ENCODE data around the gene MT3. TPM values are rescaled to one million over a fixed set of nuclear protein-coding genes. Genes with fewer than 3 reads are reported as not detected.
A peak's percentile ranks its signal among the peaks of the same experiment; 100 is the strongest.

Gene MT3
- total and polyA plus RNA-seq, 2 of the 13 experiments (the other 11 are each of a cell fraction or from before 2014, with no cell fraction given): not detected

- TF ChIP-seq MXD3 (CRISPR knock-in tag; IDR thresholded peaks at IDR 0.05) (no peak), ZKSCAN8 (CRISPR knock-in tag; IDR thresholded peaks at IDR 0.05; ENCODE audit: borderline replicate concordance) (0 out of 2 replicates have a peak, but pooled peaks have one; percentile 56), SAP130 (CRISPR knock-in tag; IDR thresholded peaks at IDR 0.05; ENCODE audit: low read depth) (peak; percentile 42), ZNF331 (CRISPR knock-in tag; IDR thresholded peaks at IDR 0.05) (no peak), ZNF143 (CRISPR knock-in tag; IDR thresholded peaks at IDR 0.05) (no peak), SNRNP70 (IDR thresholded peaks at IDR 0.05; ENCODE audit: low read depth, low read length) (no peak), STAT6 (CRISPR knock-in tag; IDR thresholded peaks at IDR 0.05; ENCODE audit: borderline replicate concordance) (0 out of 2 replicates have a peak, but pooled peaks have one; percentile 33), ZSCAN21 (CRISPR knock-in tag; IDR thresholded peaks at IDR 0.05; ENCODE audit: borderline replicate concordance) (no peak), FOSL1 (CRISPR knock-in tag; IDR thresholded peaks at IDR 0.05; ENCODE audit: borderline replicate concordance) (no peak), ZNF776 (CRISPR knock-in tag; IDR thresholded peaks at IDR 0.05) (no peak), ZBTB38 (CRISPR knock-in tag; IDR thresholded peaks at IDR 0.05) (0 out of 2 replicates have a peak, but pooled peaks have one; percentile 48), BCL3 (CRISPR knock-in tag; IDR thresholded peaks at IDR 0.05) (no peak), HBP1 (CRISPR knock-in tag; IDR thresholded peaks at IDR 0.05; ENCODE audit: low read depth) (no peak), GMEB2 (CRISPR knock-in tag; IDR thresholded peaks at IDR 0.05; ENCODE audit: low read depth) (no peak), ARID5B (CRISPR knock-in tag; IDR thresholded peaks at IDR 0.05) (no peak), TAF15 (IDR thresholded peaks at IDR 0.05; ENCODE audit: low read depth, low read length, poor library complexity, severe bottlenecking) (no peak)
Observed at GRCh38 chr16:56610017-56610608, 20.8 kb downstream of the MT3 start (continued).

All from HepG2 (cell line).